Measurements from ENCODE around the gene NTPCR.

DNA sequence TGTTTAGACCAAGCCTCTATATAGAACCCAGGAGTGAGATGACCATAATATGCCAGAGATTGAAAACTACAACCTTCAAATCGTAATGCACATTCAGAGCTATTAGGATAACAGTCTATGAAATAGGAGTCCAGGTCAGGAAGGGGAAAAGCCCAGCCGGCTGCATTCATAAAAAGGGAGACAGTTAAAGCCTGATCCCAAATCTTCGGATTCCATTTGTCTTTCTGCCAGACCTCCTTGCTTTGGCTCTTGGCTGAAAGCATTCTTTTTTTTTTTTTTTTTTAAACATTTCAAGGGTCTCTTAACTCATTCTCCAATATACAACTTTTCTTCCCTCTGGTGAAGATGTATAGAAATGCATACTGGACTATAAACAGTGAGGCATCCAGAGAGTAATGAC lies 81.1 kb downstream of the NTPCR start:
- TF ChIP-seq CTCF (IDR thresholded peaks at IDR 0.05) (no peak), POLR2AphosphoS5 (IDR thresholded peaks at IDR 0.05) (no peak)

Measured in prostate gland (tissue), 2 donors.